Measurements from ENCODE around the gene UFL1.

The UFL1 gene

DNA sequence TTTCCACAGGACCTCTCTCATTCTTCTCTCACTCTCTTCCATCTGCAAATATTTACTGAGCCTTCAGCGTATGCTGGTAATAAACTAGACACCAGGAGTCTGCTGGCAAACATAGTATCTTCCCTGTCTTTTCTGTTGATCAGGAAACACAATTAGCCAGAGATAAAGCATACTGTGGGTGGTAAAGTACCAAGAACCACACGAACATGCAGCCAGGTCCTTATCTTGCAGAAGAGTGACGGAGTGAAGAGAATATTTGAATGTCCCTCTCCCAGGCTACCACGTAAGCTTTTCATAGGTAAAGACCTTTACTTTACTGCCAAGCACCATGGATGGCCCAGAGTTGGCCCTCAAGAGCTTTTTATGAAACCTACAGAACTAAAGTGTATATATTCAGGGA, 54.6 kb downstream of the UFL1 start:
- no peak for DNase-seq

DNA sequence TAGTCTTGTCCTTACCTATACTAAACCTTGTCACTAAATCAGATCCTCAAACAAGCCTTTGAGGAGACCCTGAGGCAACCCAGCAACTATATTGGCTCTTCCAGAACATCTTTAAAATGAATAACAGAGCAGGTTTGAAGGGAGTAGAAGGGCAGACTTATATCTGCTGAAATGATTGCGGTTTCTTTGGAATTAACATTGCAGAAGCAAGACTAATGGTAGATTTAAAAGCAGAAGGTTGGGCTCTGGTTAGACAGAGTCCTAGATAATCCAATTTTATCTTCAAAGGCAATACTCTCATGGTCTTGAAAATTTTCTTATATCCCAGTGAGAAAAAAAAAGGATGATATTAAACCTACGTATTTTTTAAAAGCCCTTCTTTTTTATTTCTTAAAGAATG, 60.4 kb downstream of the UFL1 start:
- DNase-seq = no peak

DNA sequence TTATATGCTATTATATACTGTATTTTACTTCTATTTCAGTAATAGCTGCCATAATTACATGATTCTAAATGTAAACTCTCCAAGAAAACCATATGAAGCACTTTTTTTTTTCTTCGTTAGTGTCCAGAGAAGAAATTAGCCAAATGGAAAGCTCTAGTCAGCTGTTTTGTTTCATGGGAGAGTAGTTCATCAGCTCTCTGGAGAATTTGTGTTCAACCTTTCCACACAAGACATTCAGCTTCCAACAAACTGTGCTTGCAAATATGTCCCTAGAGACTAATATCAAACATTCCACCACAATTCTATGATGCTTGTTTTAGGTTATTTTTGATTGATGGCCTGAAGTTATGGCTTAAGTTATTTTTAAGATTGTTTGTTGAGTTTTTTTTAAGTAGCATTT, 60.8 kb downstream of the UFL1 start:
- no peak for DNase-seq

DNA sequence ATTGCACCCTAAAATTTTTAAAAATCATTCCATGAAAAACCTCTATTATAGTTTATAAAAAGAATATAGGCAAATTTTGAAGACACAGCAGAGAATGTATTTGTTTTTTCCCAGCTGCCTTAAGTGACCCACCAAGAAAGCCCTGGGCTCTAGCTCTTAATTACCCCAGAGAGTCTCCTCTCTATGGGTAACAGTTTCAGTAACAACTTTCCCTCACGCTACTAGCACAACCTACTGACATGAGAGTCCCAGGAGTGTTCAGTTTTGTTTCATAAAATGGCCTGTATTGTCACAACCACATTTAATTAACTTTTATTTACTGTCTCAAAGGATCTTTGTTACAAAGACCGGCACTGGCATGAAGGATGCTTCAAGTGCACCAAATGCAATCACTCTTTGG, 82.8 kb downstream of the UFL1 start:
- no peak for DNase-seq
